Spleen (tissue), 7 donors: Measurements from ENCODE around the gene TMEM116.

Experiments
- CTCF ChIP-seq, 11 experiments: fragments of 200-600 bp in 7 of 11; fragments of 450-650 bp in 4 of 11; sonication (generic) in 4 of 11; IDR thresholded peaks in 8 of 11; conservative IDR thresholded peaks in 3 of 11; 1 replicate in 7 of 11; 2 replicates in 4 of 11; pipeline versions ENCODE4 v1.4.0 to v1.8.0; 2016 to 2021; ENCODE audit warnings: antibody characterized with exemption in 11 of 11, inconsistent platforms in 4 of 11, mild to moderate bottlenecking in 1 of 11
- POLR2A ChIP-seq, 3 donors: fragments of 450-650 bp; IDR thresholded peaks; one replicate each; pipeline ENCODE4 v1.5.1; 2017; ENCODE audit warnings: antibody characterized with exemption in 3 of 3, mild to moderate bottlenecking in 1 of 3
- POLR2AphosphoS5 ChIP-seq, 3 donors: sonication (generic); formaldehyde crosslinking; IDR thresholded peaks; one replicate each; pipeline ENCODE4 v1.5.1; 2017; ENCODE audit warnings: antibody characterized with exemption in 3 of 3
- donor health status: DM: no; HTN: no; CAD: no; lungs with moderate emphysema.
- donor health status: DM: no; HTN: no; CAD: no.
- donor health status: DM: no; HTN: no; CAD: no.

GRCh38 chr12:112008918-112009317 is 4.0 kb downstream of the TMEM116 start:
- TF ChIP-seq CTCF (IDR thresholded peaks at IDR 0.05 in 8 of 11, conservative IDR thresholded peaks at IDR 0.05 in 3 of 11) (no peak), POLR2A (IDR thresholded peaks at IDR 0.05) (no peak), POLR2AphosphoS5 (IDR thresholded peaks at IDR 0.05) (no peak)
